ENCODE results near the gene LTO1.

DNA sequence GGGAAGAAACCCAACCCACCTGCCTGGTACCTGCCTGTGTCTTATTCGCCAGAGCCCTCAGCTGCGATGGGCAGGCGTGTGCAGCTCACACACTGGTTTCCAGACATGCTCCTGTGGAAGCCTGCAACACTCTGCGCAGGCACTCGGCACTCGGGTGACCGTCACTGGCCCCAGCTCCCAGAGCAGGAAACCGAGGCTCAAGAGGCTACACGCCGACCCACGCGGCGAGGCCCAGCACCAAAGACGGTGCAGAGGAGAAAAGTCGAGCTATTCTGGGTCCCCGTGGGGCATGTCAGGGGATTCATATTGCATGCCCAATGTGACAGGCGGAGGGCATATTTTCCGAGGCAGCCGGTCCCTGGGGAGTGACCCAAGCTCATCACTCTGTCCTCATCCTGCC lies 40.3 kb upstream of the LTO1 start:
- TF ChIP-seq ZNF274 (IDR thresholded peaks at IDR 0.05; ENCODE audit: low read depth, low read length) = no peak
- no peak for TF ChIP-seq SUZ12 (IDR thresholded peaks at IDR 0.05; ENCODE audit: extremely low read depth, insufficient read depth, insufficient read length)
